HFF-Myc (cell line): ENCODE measurements around the gene HK1.
A peak's percentile ranks its signal among the peaks of the same experiment; 100 is the strongest.

Experiments
- DNase-seq: peaks from one replicate; pipeline ENCODE4 v3.0.0-alpha.2; 2011; ENCODE audit warnings: low read depth; ENCODE audit errors: extremely low read depth
- H3K4me3 ChIP-seq: replicated peaks from 2 replicates; pipeline ENCODE4 v1.5.1; 2011; ENCODE audit warnings: low read depth, mild to moderate bottlenecking, control low read depth, low read length
- CTCF ChIP-seq: IDR thresholded peaks from 2 replicates; pipeline ENCODE4 v1.5.1; 2012; ENCODE audit warnings: mild to moderate bottlenecking, low read depth, low read length, control low read depth; ENCODE audit errors: missing control alignments

Gene HK1

GRCh38 chr10:69403519-69403918 is 125.2 kb downstream of the HK1 start:
- no peak overlapping the region for H3K4me3 ChIP-seq
- DNase-seq, result no peak
- TF ChIP-seq CTCF, result no peak

- H3K4me3 ChIP-seq, result no peak overlapping the region
- DNase-seq, result no peak
- no peak for TF ChIP-seq CTCF
Measured at GRCh38 chr10:69404786-69405185, 126.5 kb downstream of the HK1 start.

- TF ChIP-seq CTCF, result no peak
- DNase-seq, result no peak
- H3K4me3 ChIP-seq, result no peak overlapping the region
Measured at GRCh38 chr10:69405221-69405620, 126.9 kb downstream of the HK1 start.

GRCh38 chr10:69406302-69406811 is 128.1 kb downstream of the HK1 start:
- DNase-seq, result no peak
- H3K4me3 ChIP-seq, result no peak overlapping the region
- TF ChIP-seq CTCF, result no peak

GRCh38 chr10:69406816-69407580 is 128.7 kb downstream of the HK1 start:
- no peak for TF ChIP-seq CTCF
- no peak for DNase-seq
- no peak overlapping the region for H3K4me3 ChIP-seq

- peak; percentile 8 for TF ChIP-seq CTCF
- no peak overlapping the region for H3K4me3 ChIP-seq
Measured at GRCh38 chr10:69407621-69408301, 129.5 kb downstream of the HK1 start.

More at GRCh38 chr10:69407621-69408301, 129.5 kb downstream of the HK1 start:
- no peak for DNase-seq
